Stimulated activated CD8-positive, alpha-beta memory T cell treated with anti-CD3 and anti-CD28 coated beads, Interleukin-15, amount 100 ng/mL, for 4 hours (primary cell): ENCODE measurements around the gene ALAS2.
"Not testable (repeated sequence)": the region's sequence is repeated elsewhere in the genome, so short reads cannot be mapped to it uniquely, and the experiment has no call there.

Experiments used
- DNase-seq, 2 donors: peaks; one replicate each; pipeline ENCODE4 v3.0.0-alpha.2; 2020; ENCODE audit warnings: low read depth in 2 of 2

The ALAS2 gene

GRCh38 chrX:55030271-55031205 is at the start of gene ALAS2:
Gene ALAS2, minus strand, starts transcription at chrX:55030977. Its CDS starts 4,977 bp downstream, at chrX:55026000.
- DNase-seq: no peak

- no peak for DNase-seq
Measured at GRCh38 chrX:55074851-55075467, 44.2 kb upstream of the ALAS2 start, which contains the start of gene PAGE2B. Gene PAGE2B, plus strand, starts transcription at chrX:55075030. Its CDS starts 1,012 bp downstream, at chrX:55076042.

GRCh38 chrX:55072286-55072685 is 41.5 kb upstream of the ALAS2 start:
- DNase-seq: no peak

GRCh38 chrX:55067180-55067579 is 36.4 kb upstream of the ALAS2 start:
- not testable (repeated sequence) for DNase-seq

GRCh38 chrX:55057675-55058249 is 27.0 kb upstream of the ALAS2 start:
- no peak for DNase-seq

- DNase-seq: no peak
Measured at GRCh38 chrX:55056820-55057674, 26.3 kb upstream of the ALAS2 start.

- DNase-seq: not testable (repeated sequence)
Measured at GRCh38 chrX:55050599-55050998, 19.8 kb upstream of the ALAS2 start.

GRCh38 chrX:55041514-55041913 is 10.7 kb upstream of the ALAS2 start:
- no peak for DNase-seq

GRCh38 chrX:55039471-55039870 is 8.7 kb upstream of the ALAS2 start:
- no peak for DNase-seq

GRCh38 chrX:55033429-55033828 is 2.7 kb upstream of the ALAS2 start:
- DNase-seq: no peak

GRCh38 chrX:55029291-55029690 is 1.5 kb downstream of the ALAS2 start:
- DNase-seq: no peak

GRCh38 chrX:55028611-55029010 is 2.2 kb downstream of the ALAS2 start:
- DNase-seq: no peak

GRCh38 chrX:55028040-55028439 is 2.7 kb downstream of the ALAS2 start:
- no peak for DNase-seq

- no peak for DNase-seq
Measured at GRCh38 chrX:55026840-55027239, 3.9 kb downstream of the ALAS2 start.

GRCh38 chrX:55026143-55026542 is 4.6 kb downstream of the ALAS2 start:
- no peak for DNase-seq

GRCh38 chrX:55014897-55015299 is 15.9 kb downstream of the ALAS2 start:
- no peak for DNase-seq

GRCh38 chrX:55011294-55011693 is 19.5 kb downstream of the ALAS2 start:
- DNase-seq: no peak

- no peak for DNase-seq
Measured at GRCh38 chrX:55008571-55009358, 22.0 kb downstream of the ALAS2 start.

- no peak for DNase-seq
Measured at GRCh38 chrX:55007656-55008055, 23.1 kb downstream of the ALAS2 start.

GRCh38 chrX:55006827-55007621 is 23.8 kb downstream of the ALAS2 start:
- DNase-seq: no peak
